ES-I3 (cell line): Measurements from ENCODE around the gene ROR2.

Experiments used
- H3K36me3 ChIP-seq: 2 replicates; pipeline ENCODE4 v1.6.1; 2013; ENCODE audit warnings: mild to moderate bottlenecking, low read length, control low read depth, moderate library complexity; ENCODE audit not compliant: insufficient read depth
- H3K4me1 ChIP-seq: 2 replicates; pipeline ENCODE4 v1.6.1; 2013; ENCODE audit warnings: mild to moderate bottlenecking, control low read depth, low read length; ENCODE audit not compliant: insufficient read depth
- H3K9ac ChIP-seq: 2 replicates; pipeline ENCODE4 v1.6.1; 2013; ENCODE audit warnings: low read depth, mild to moderate bottlenecking, low read length, moderate library complexity
- H3K9me3 ChIP-seq: 2 replicates; pipeline ENCODE4 v1.6.1; 2013; ENCODE audit warnings: mild to moderate bottlenecking, low read length, moderate library complexity; ENCODE audit not compliant: control insufficient read depth, insufficient read depth

ROR2 gene

DNA sequence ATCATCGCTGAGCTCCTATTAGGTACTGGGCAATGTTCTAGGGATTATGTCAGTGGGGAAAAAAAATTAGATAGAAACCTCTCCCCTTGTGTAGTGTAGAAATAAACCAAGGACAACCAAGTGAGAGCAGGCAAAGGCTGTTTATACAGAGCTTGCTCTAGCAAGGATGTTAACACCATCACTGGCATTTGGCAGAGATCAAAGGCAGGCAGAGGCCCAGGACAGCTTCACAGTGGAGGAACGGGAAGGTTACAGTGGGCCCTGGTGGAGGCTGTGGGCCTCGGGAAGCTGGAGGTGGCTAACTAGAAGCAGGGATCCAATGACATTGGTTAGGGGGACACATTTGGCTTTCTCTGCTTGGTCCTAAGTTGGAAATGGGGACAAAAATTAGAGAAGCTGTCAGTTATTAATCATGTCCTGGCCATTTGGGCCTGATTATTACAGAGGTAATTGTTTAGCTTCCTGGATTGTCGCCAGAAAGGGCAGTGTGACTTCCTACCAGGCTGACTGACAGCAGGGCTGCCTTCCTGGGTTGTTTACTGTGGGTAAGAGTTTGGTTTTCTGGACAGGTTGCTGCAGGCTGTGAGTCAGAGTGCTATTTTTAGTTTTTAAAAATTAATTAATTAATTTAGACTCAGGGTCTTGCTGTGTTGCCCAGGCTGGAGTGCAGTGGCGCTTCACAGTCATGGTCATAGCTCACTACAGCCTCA, 259.3 kb downstream of the ROR2 start:
- H3K4me1 ChIP-seq, result peaks cover 16% of the 10 kb centered on the region
- no peak overlapping the region for H3K9ac ChIP-seq
- no peaks in the 10 kb centered on the region for H3K36me3 ChIP-seq
- no peaks in the 10 kb centered on the region for H3K9me3 ChIP-seq

DNA sequence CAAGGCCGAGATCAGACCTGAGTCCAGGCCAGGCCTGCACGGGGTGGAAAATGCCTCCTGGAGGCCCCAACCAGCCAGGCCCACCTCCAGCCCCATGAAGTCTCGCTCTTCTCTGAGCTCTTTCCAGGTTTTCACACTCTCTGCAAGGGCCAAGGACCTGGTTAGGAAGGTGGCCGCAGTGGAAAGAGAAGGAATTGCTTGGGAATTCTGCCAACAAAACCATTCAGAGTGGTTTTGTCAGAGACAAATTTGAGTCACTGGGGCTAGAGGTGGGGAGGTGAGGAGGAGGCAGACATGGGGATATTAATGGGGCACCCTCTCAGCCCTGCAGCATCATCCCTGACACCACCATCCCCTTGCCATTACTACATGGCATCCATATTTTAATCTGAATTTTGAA, 261.0 kb downstream of the ROR2 start:
- Histone ChIP-seq H3K4me1 (peaks cover 14% of the 10 kb centered on the region), H3K9ac (no peak overlapping the region), H3K36me3 (no peaks in the 10 kb centered on the region), H3K9me3 (no peaks in the 10 kb centered on the region)

DNA sequence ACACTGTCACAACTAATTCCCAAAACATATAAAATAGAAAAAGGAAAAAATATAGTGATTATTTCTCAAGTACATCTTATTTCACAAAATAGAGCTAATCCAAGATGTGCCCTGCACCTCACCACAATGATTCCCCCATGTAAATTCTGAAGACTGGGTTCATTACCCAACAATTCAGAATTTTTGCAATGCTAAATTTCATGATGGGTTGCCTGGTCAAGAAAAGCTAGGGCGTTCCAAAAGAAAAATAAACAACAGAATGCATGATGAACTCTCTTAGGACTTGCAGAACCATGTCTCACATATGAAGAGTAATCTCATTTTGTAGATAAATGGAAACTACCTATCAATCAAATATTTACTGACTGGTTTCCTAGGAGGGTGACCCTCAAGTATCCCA, 266.8 kb downstream of the ROR2 start:
- Histone ChIP-seq H3K9ac (no peak overlapping the region), H3K4me1 (no peaks in the 10 kb centered on the region), H3K36me3 (no peaks in the 10 kb centered on the region), H3K9me3 (no peaks in the 10 kb centered on the region)

DNA sequence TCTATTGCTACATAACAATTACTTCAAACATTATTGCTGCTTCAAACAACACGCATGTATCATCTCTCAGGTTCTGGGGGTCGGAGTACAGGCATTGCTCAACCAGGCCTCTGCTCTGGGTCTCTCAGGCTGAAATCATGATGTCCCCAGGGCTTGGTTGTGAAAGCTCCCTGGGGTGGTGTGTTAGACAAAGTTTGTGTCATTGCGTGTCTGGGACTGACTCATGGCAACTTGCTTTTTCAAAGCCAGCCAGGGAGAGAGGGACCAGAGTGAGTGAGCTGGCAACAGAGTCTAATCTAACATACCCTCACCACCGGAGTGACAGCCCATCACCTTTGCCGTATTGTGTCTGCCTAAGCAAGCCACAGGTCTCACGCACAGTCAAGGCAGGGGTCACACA, 267.2 kb downstream of the ROR2 start:
- Histone ChIP-seq H3K36me3 (no peaks in the 10 kb centered on the region), H3K9ac (no peak overlapping the region), H3K9me3 (no peaks in the 10 kb centered on the region), H3K4me1 (peaks cover 2% of the 10 kb centered on the region; the same call in 1 of the 2 replicates)

DNA sequence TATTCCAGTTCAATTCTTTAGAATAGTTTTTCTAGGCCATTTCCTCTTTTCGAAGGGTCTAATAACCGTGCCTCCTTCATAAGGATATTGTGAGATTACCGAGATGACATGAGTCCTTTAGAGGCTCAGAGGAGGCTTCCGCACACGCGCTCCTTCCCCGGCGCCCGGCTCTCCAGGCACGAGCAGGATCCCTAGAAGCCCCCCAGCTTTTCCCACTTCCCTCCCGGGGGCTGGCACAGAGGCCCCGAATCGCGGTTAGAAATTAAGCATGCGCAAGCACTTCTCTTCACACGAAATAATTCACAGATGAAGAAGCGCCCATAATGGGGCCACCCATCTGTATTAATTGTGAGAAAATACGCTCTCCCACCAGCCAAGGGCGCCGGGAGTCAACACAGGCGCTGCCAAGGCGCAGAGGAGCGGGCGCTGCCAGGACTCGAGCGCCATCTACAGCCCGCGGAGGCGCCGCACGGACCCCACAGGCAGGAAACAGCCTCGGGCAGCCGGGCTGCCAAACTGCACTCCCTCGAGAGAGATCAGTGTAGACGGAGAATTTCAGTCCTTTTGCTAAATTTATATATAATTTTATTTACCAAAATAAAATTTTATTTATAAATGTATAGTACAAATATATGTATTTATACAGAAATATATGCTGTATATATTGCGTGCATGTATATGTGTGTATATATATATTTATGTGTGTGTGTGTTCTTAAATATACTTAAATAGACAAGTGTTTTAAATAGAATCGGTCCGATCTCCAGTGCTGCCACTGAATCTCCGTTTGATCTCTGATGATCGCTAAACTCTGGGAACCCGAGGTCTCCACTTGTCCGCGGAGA, 268.3 kb downstream of the ROR2 start:
- H3K9ac ChIP-seq, result peak overlapping the region; percentile 36; the same call in 1 of the 2 replicates
- H3K4me1 ChIP-seq, result peaks cover 6% of the 10 kb centered on the region; the same call in 1 of the 2 replicates
- no peaks in the 10 kb centered on the region for H3K9me3 ChIP-seq
- no peaks in the 10 kb centered on the region for H3K36me3 ChIP-seq

DNA sequence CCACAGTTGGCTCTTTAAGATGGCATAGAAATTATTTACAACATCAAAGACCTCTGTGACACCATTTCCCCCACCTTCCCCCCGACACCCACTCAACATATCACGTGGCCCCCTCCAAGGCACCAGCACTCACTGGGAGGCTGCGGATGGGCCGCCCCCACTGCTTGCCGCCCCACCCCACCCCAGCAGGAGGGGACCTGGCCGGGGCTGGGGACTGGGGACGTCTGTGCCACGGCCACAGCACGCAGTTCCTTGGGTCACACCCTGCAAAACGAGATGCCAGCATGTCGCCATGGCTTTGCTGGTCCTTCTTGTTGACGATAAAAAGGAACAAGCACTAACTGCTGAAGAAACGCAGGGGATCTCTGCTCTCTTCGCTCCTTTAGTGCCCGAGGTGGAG, 269.0 kb downstream of the ROR2 start:
- H3K9me3 ChIP-seq, result no peaks in the 10 kb centered on the region
- peaks cover 6% of the 10 kb centered on the region; the same call in 1 of the 2 replicates for H3K4me1 ChIP-seq
- no peak overlapping the region for H3K9ac ChIP-seq
- H3K36me3 ChIP-seq, result no peaks in the 10 kb centered on the region

DNA sequence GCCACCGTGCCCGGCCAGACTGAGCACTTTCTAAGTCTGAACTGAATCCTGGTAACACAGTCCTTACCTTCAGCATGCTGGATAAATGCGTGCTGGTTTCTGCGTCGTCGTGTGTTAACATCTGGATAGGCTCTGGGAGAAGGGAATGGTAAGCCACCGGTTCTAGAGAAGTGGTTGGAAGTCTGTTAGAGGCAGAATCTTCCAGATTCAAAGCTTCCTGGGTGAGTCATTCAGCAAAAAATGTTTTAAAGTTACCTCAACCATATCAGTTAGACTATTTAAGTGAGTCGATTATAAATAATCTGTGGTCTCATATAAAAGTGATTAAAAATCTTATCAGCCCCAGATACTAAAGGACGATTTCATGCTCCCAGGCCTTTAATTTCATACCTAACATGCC, 269.9 kb downstream of the ROR2 start:
- Histone ChIP-seq H3K4me1 (peaks cover 6% of the 10 kb centered on the region; the same call in 1 of the 2 replicates), H3K9ac (no peak overlapping the region), H3K9me3 (no peaks in the 10 kb centered on the region), H3K36me3 (no peaks in the 10 kb centered on the region)

DNA sequence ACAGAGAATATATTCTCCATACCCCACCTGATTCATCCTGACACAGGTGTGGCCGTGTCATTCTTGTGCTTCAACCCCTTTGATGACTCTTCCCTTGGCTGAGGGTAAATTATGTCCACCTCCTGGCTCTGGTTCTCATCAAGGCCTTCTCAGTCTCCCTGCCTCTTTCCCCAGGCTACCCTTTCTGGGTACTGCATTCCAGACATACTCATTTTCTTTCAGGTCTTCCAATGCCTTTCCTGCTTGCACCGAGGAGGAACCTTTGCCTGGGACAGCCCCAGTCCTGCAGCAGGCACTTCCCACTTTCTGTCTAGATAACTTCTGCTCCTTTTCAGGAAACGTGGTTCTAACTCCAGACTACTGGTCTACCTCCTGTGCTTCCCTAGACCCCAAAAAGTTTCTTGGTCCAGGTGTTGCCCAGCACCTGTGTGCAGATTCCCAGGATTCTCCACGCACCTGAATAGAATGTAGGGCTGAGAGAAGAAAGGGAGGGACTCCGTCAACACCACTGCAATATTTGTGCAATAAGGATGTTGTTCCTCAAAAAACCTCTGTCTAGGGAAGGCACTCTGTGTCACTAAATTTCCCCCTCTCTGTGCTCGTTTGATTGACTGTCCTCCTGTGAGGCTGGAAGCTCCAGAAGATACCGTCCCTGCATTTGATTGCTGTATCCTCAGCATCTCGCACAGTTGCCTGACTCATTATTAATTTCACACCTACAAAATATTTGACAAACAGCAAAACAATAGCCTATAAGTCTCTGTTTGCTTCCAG, 271.0 kb downstream of the ROR2 start:
- no peaks in the 10 kb centered on the region for H3K9me3 ChIP-seq
- no peaks in the 10 kb centered on the region for H3K36me3 ChIP-seq
- H3K4me1 ChIP-seq, result peaks cover 6% of the 10 kb centered on the region; the same call in 1 of the 2 replicates
- no peak overlapping the region for H3K9ac ChIP-seq

DNA sequence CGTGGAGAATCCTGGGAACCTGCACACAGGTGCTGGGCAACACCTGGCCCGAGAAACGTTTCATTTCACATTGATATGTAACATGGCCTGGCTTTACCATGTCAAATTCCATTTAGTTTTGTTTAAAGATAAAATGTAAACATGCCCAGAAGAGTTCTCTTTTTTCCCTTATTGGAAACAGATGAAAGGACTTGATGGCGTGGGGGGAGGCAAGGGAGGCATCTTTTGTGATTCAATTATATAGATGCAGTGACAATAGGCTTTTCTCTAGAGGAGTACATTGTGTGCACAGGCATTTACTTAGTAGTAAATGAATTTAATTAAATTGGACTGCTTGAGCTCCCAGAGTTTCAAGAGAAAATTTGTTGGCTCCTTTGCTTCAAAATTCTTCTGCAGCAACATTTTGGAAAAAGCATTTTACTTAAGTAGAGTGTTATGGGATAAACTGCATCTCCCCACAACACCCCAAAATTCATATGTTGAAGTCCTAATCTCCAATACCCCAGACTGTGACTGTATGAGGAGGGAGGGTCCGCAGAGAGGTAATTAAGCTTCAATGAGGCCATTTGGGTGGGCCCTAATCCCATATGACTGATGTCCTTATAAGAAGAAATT, 272.1 kb downstream of the ROR2 start:
- no peaks in the 10 kb centered on the region for H3K36me3 ChIP-seq
- H3K4me1 ChIP-seq, result peaks cover 6% of the 10 kb centered on the region; the same call in 1 of the 2 replicates
- H3K9ac ChIP-seq, result no peak overlapping the region
- H3K9me3 ChIP-seq, result no peaks in the 10 kb centered on the region

DNA sequence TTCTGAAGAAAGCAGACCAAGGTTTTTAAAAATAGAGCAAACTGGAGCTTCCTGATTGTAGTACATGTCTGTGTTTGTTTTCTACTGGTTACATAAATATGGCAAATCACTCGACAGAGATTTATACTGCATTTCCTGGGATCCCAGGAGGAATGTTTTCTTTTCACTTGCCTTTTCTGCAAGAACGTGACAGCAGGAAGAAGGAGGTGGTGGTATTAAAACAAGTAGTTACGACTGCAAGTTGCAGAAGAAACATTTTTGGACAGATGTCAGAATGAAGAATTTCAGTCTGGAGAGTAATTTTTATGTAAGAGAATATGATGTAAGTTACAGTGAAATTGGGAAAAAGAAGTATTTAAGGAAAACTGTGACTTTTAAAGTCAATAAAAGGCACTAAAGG, 272.7 kb downstream of the ROR2 start:
- Histone ChIP-seq H3K4me1 (peaks cover 6% of the 10 kb centered on the region; the same call in 1 of the 2 replicates), H3K9me3 (no peaks in the 10 kb centered on the region), H3K9ac (no peak overlapping the region), H3K36me3 (no peaks in the 10 kb centered on the region)

DNA sequence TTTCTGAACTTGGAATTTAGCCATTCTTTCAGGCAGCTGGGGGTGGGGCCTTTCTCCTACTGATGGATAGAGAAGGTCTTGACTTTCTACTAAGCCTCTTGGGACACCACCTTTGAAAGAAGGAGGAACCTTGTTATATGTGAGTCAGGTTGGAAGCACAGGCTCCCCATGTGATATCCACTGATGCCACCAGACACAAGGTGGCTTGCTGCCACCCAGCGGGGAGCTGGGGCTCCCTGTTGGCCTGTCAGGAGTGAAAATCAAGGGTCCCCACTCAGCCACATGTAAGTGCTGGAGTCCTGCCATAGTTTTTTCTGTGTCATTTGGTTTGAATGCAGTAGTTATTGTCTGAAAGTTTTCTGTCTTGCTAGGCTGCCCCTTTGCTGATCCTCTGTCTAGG, 274.0 kb downstream of the ROR2 start:
- H3K36me3 ChIP-seq, result no peaks in the 10 kb centered on the region
- H3K4me1 ChIP-seq, result peaks cover 6% of the 10 kb centered on the region; the same call in 1 of the 2 replicates
- no peaks in the 10 kb centered on the region for H3K9me3 ChIP-seq
- H3K9ac ChIP-seq, result no peak overlapping the region

DNA sequence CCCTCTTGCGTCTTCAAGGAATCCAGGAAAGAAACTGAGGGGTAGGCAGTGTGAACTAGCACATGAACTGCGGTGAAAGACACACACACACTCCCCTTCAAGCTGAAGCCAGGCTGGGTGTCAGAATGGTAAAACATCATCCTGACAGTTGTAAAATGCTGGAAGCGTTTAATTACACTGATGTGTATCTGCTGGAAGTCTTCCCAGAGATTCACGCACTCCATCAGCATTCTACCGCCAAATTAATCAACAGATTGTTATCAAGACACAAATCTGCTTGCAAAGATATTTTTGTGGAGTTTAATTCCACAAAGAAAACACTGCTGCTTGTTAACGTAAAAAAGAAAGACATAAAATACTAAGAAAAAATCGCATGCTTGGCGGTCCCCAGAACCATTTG, 285.4 kb downstream of the ROR2 start:
- Histone ChIP-seq H3K4me1 (peaks cover 5% of the 10 kb centered on the region; the same call in 1 of the 2 replicates), H3K36me3 (no peaks in the 10 kb centered on the region), H3K9ac (no peak overlapping the region), H3K9me3 (no peaks in the 10 kb centered on the region)

DNA sequence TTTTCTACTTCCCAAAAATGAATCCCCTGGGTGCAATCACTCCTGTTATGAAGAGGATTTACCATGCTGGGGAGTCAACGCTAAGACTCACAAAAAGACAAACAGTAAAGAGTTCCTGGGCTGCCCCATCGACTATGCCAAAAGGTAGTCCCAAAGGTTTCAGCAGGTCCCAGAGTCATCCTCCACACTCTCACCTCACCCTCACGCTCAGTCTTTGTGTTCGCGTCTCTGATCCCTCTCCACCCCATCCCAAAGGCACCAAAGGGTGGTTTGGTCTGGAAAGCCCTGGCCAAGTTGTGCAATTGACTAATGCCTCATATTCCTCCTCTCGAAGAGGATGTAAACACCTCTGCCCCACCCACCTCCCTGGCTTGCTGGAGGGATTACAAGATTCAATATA, 286.2 kb downstream of the ROR2 start:
- H3K4me1 ChIP-seq, result peaks cover 5% of the 10 kb centered on the region; the same call in 1 of the 2 replicates
- no peak overlapping the region for H3K9ac ChIP-seq
- H3K9me3 ChIP-seq, result no peaks in the 10 kb centered on the region
- no peaks in the 10 kb centered on the region for H3K36me3 ChIP-seq

DNA sequence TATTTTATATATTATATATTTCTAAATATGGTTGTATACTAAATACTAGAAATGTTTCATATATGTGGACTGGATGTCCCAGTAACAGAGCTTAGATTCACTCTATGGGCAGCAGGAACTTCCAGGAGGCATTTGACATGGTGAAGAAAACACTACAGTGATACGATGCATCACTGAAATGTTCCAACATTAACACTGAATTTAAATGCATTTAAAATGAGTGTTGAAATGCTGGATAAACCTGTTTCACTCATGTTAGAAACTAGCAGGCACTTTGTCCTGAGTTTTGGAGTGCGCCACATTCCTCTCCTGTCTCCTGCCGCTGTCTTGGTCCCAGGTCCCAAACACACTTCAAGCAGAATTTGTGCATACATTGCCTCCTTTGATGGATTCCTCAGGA, 288.6 kb downstream of the ROR2 start:
- no peak overlapping the region for H3K9ac ChIP-seq
- no peaks in the 10 kb centered on the region for H3K9me3 ChIP-seq
- H3K36me3 ChIP-seq, result no peaks in the 10 kb centered on the region
- peaks cover 5% of the 10 kb centered on the region; the same call in 1 of the 2 replicates for H3K4me1 ChIP-seq
